Ascending aorta (tissue), 2 donors: ENCODE results near the gene DNM1. TPM values are rescaled to one million over a fixed set of nuclear protein-coding genes. Genes with fewer than 3 reads are reported as not detected.

ENCODE experiments used
- DNase-seq, 2 donors: peaks; one replicate each; pipeline ENCODE4 v3.0.0-alpha.2; 2019; ENCODE audit warnings: low spot score in 2 of 2
- H3K27ac ChIP-seq, 2 donors: fragments of 200-600 bp; sonication (generic); one replicate each; pipeline ENCODE4 v1.5.1; 2016 to 2017; ENCODE audit warnings: mild to moderate bottlenecking in 1 of 2
- H3K27me3 ChIP-seq: fragments of 200-600 bp; sonication (generic); one replicate; pipeline ENCODE4 v1.5.1; 2017
- H3K36me3 ChIP-seq, 2 donors: fragments of 200-600 bp; sonication (generic); one replicate each; pipeline ENCODE4 v1.5.1; 2016
- H3K4me1 ChIP-seq, 2 donors: fragments of 200-600 bp; sonication (generic); one replicate each; pipeline ENCODE4 v1.5.1; 2016 to 2017; ENCODE audit warnings: mild to moderate bottlenecking in 1 of 2
- H3K4me3 ChIP-seq, 2 donors: fragments of 200-600 bp; sonication (generic); one replicate each; pipeline ENCODE4 v1.5.1; 2016 to 2017; ENCODE audit warnings: mild to moderate bottlenecking in 1 of 2
- H3K9me3 ChIP-seq, 2 donors: fragments of 200-600 bp; sonication (generic); one replicate each; pipeline ENCODE4 v1.5.1; 2016
- CTCF ChIP-seq, 3 experiments: fragments of 200-600 bp in 2 of 3; fragments of 450-650 bp in 1 of 3; sonication (generic) in 2 of 3; IDR thresholded peaks; one replicate each; pipeline ENCODE4 v1.5.1; 2016 to 2019; ENCODE audit warnings: antibody characterized with exemption in 3 of 3, mild to moderate bottlenecking in 1 of 3, moderate library complexity in 1 of 3
- intact Hi-C: fragments of 100-400 bp; cut with DNase I; formaldehyde crosslinking; loops from one replicate; pipeline ENCODE4 v1.15.1; 2023
- total RNA-seq: library from RNA; depleted of rRNA; stranded (reverse); fragments of >200 nt; gene quantifications from one replicate; pipeline ENCODE4 v1.1.0, GENCODE V29; 2016

The DNM1 gene
- total RNA-seq, 1 donor from 2014 or later = 31.9 TPM

- peak in 1 of 2 donors; percentile 78 for DNase-seq
- Histone ChIP-seq H3K4me1 (no peaks in the 10 kb centered on the region), H3K27ac (peak overlapping the region in 1 of 2 donors; percentile 30), H3K9me3 (no peaks in the 10 kb centered on the region), H3K4me3 (peak overlapping the region in 1 of 2 donors; percentile 44), H3K27me3 (peaks cover 6% of the 10 kb centered on the region), H3K36me3 (no peaks in the 10 kb centered on the region)
- no peak for TF ChIP-seq CTCF (IDR thresholded peaks at IDR 0.05)
- intact Hi-C loops = no loop called here
Observed at GRCh38 chr9:128244837-128245231, 41.7 kb downstream of the DNM1 start.

GRCh38 chr9:128245421-128246151 lies 42.4 kb downstream of the DNM1 start:
- DNase-seq = no peak
- peak overlapping the region in 1 of 2 donors; percentile 27 for H3K27ac ChIP-seq
- no peaks in the 10 kb centered on the region for H3K36me3 ChIP-seq
- intact Hi-C loops = no loop called here
- peaks cover 0 to under 1% of the 10 kb centered on the region in 2 donors for H3K4me1 ChIP-seq
- TF ChIP-seq CTCF (IDR thresholded peaks at IDR 0.05) = no peak
- H3K4me3 ChIP-seq = no peak overlapping the region
- no peaks in the 10 kb centered on the region for H3K9me3 ChIP-seq
- peaks cover 6% of the 10 kb centered on the region for H3K27me3 ChIP-seq

- no peak overlapping the region for H3K4me3 ChIP-seq
- peaks cover 3 to 4% of the 10 kb centered on the region in 2 donors for H3K4me1 ChIP-seq
- no peak overlapping the region for H3K27ac ChIP-seq
- no peaks in the 10 kb centered on the region for H3K36me3 ChIP-seq
- intact Hi-C loops = no loop called here
- DNase-seq = no peak
- no peak for TF ChIP-seq CTCF (IDR thresholded peaks at IDR 0.05)
- H3K9me3 ChIP-seq = no peaks in the 10 kb centered on the region
- peaks cover 6% of the 10 kb centered on the region for H3K27me3 ChIP-seq
Observed at GRCh38 chr9:128246471-128246870, 43.3 kb downstream of the DNM1 start.

- Histone ChIP-seq H3K4me1 (peaks cover 3 to 4% of the 10 kb centered on the region in 2 donors), H3K27ac (no peak overlapping the region), H3K27me3 (peaks cover 6% of the 10 kb centered on the region), H3K36me3 (no peaks in the 10 kb centered on the region), H3K4me3 (no peak overlapping the region), H3K9me3 (no peaks in the 10 kb centered on the region)
- TF ChIP-seq CTCF (IDR thresholded peaks at IDR 0.05) = no peak
- no peak for DNase-seq
- intact Hi-C loops = no loop called here
Observed at GRCh38 chr9:128247226-128247803, 44.1 kb downstream of the DNM1 start.

- Histone ChIP-seq H3K27ac (no peak overlapping the region), H3K4me1 (peaks cover 3 to 4% of the 10 kb centered on the region in 2 donors), H3K4me3 (no peak overlapping the region), H3K27me3 (peaks cover 6% of the 10 kb centered on the region), H3K9me3 (no peaks in the 10 kb centered on the region), H3K36me3 (no peaks in the 10 kb centered on the region)
- intact Hi-C loops = no loop called here
- DNase-seq = no peak
- no peak for TF ChIP-seq CTCF (IDR thresholded peaks at IDR 0.05)
Observed at GRCh38 chr9:128249558-128249907, 46.4 kb downstream of the DNM1 start.
